GM12873 (cell line): ENCODE data around the gene MOB1B.

Source experiments
- CTCF ChIP-seq: IDR thresholded peaks from 2 replicates; pipeline ENCODE4 v1.5.1; 2012; ENCODE audit warnings: low read depth, mild to moderate bottlenecking, moderate library complexity, low read length, control low read depth; ENCODE audit not compliant: insufficient read depth; ENCODE audit errors: missing control alignments

MOB1B gene

GRCh38 chr4:70874268-70875156, 27.7 kb upstream of the MOB1B start:
- TF ChIP-seq CTCF: no peak

- TF ChIP-seq CTCF: no peak
Observed at GRCh38 chr4:70877556-70877955, 24.6 kb upstream of the MOB1B start.

- TF ChIP-seq CTCF: no peak
Observed at GRCh38 chr4:70880739-70881138, 21.4 kb upstream of the MOB1B start.

GRCh38 chr4:70885174-70885573, 17.0 kb upstream of the MOB1B start:
- no peak for TF ChIP-seq CTCF

GRCh38 chr4:70892086-70892769, 9.9 kb upstream of the MOB1B start:
- TF ChIP-seq CTCF: no peak

GRCh38 chr4:70893790-70894189, 8.4 kb upstream of the MOB1B start:
- no peak for TF ChIP-seq CTCF

- TF ChIP-seq CTCF: no peak
Observed at GRCh38 chr4:70895405-70895804, 6.8 kb upstream of the MOB1B start.
